Measurements from ENCODE around the gene SETD1A. TPM values are rescaled to one million over a fixed set of nuclear protein-coding genes. Genes with fewer than 3 reads are reported as not detected.
"Not testable (repeated sequence)": the region's sequence is repeated elsewhere in the genome, so short reads cannot be mapped to it uniquely, and the experiment has no call there.

Gene SETD1A
- total RNA-seq, 2 donors from 2014 or later = 10.0 to 29.1 TPM

DNA sequence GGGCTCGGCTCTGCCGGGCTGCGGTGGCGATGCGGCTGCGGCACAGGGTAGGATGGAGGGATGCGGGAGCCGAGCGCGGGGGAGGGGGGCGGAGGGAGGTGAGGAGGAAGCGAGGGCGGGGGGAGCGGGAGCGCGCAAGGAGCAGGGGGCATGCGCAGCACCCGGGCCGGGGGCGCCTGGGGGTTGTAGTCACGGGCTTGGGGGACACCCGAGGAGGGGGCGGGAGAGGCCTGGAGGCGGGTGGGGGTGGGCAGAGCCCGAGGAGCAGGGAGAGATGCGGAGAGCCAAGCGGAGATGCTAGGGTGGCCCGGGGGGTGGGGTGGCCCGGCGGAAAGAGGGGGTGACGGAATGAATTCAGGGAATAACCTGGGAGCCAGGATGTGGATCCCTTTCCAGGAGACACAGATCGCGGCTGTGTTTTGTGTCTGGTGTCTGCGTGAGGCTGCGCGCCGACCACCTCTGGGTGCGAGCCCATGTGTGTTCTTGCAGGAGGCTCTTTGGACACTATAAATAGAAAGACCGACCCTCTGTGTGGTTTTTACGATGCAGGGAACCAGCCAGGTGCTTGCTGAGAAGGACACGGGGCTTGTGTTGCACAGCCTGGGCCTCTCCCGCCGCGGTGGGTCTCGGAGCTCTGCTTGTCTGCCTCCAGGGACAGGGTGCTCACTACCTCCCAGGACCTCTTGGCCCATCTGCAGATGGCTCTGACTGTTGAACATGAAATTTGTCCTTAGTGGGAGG lies 53.2 kb downstream of the SETD1A start, which contains the start of gene STX1B:
TSS of gene STX1B (minus strand) at position 54 of the 741 bp plus-strand sequence. CDS start 242 bp downstream, outside the sequence.
- no peak within 1 kb of the TSS for H3K4me3 ChIP-seq
- no peak for TF ChIP-seq POLR2AphosphoS5 (IDR thresholded peaks at IDR 0.05)
- H3K4me1 ChIP-seq (replicated peaks) = no peaks in the 10 kb centered on the region
- 9% methylated on average over 29 of the region's 45 CpGs for WGBS
- H3K9me3 ChIP-seq = no peaks in the 10 kb centered on the region
- intact Hi-C loops (cut with DNase I) = no loop called here
- peaks cover 3% of the 10 kb centered on the region for H3K27me3 ChIP-seq (replicated peaks; ENCODE audit: insufficient read depth)
- no peaks in the 10 kb centered on the region for H3K36me3 ChIP-seq
- no peak for DNase-seq (ENCODE audit: low spot score)
- no peak within 1 kb of the TSS for H3K27ac ChIP-seq

DNA sequence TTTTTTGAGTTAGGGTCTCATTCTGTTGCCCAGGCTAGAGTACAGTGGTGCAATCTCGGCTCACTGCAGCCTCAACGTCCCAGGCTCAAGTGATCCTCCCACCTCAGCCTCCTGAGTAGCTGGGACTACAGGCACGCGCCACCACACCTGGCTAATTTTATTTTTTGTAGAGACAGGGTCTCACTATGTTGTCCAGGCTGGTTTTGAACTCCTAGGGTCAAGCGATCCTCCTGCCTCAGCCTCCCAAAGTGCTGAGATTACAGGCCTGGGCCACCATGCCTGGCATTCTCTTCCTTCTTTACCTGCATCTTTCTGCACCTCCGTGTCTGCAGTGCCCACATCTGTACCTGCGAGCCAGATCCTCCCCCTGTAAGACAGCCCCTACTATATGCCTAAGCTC lies 54.3 kb downstream of the SETD1A start:
- H3K9me3 ChIP-seq; H3K36me3 ChIP-seq; H3K27me3 ChIP-seq (replicated peaks; ENCODE audit: insufficient read depth); intact Hi-C loops (cut with DNase I); DNase-seq (ENCODE audit: low spot score); H3K4me3 ChIP-seq; H3K27ac ChIP-seq; H3K4me1 ChIP-seq (replicated peaks): not testable (repeated sequence)
- 78% methylated on average over 7 of the region's 7 CpGs for WGBS

DNA sequence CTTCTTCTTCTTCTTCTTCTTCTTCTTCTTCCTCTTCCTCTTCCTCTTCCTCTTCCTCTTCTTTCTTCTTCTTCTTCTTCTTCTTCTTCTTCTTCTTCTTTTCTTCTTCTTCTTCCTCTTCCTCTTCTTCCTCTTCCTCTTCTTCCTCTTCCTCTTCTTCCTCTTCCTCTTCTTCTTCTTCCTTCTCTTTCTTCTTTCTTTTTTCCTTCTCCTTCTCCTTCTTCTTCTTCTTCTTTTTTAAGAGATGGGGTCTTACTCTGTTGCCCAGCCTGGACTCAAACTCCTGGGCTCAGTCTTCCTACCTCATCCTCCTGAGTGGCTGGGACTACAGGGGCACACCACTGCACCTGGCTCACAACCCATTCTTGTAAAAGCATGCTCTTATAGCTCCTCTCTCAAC lies 55.7 kb downstream of the SETD1A start:
- intact Hi-C loops (cut with DNase I); H3K4me1 ChIP-seq (replicated peaks); H3K27ac ChIP-seq; H3K4me3 ChIP-seq; DNase-seq (ENCODE audit: low spot score); H3K9me3 ChIP-seq; H3K27me3 ChIP-seq (replicated peaks; ENCODE audit: insufficient read depth); H3K36me3 ChIP-seq: not testable (repeated sequence)

DNA sequence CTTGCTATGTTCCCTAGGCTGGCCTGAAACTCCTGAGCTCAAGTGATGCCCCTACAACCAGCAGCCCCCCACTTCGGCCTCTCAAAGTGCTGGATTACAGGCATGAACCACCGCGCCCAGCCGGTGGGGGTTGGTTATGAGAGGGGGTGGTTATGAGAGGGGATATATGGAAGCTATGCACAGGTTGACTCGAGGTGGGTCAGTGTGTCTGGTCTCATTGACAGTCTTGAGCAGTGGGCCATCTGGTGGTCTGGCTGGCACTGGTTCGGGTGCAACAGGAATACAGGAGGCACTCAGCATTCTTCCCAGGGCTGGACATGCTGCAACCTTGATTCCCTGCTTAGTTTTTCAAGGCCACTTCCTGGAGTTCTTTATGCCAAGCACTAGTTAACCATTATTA lies 58.5 kb downstream of the SETD1A start:
- H3K27me3 ChIP-seq (replicated peaks; ENCODE audit: insufficient read depth) = peaks cover 3% of the 10 kb centered on the region
- no peaks in the 10 kb centered on the region for H3K9me3 ChIP-seq
- WGBS = 59% methylated on average over 6 of the region's 6 CpGs
- no peak for DNase-seq (ENCODE audit: low spot score)
- TF ChIP-seq POLR2A (IDR thresholded peaks at IDR 0.05) (no peak), POLR2AphosphoS5 (IDR thresholded peaks at IDR 0.05) (no peak)
- TF ChIP-seq, protein P1, sequence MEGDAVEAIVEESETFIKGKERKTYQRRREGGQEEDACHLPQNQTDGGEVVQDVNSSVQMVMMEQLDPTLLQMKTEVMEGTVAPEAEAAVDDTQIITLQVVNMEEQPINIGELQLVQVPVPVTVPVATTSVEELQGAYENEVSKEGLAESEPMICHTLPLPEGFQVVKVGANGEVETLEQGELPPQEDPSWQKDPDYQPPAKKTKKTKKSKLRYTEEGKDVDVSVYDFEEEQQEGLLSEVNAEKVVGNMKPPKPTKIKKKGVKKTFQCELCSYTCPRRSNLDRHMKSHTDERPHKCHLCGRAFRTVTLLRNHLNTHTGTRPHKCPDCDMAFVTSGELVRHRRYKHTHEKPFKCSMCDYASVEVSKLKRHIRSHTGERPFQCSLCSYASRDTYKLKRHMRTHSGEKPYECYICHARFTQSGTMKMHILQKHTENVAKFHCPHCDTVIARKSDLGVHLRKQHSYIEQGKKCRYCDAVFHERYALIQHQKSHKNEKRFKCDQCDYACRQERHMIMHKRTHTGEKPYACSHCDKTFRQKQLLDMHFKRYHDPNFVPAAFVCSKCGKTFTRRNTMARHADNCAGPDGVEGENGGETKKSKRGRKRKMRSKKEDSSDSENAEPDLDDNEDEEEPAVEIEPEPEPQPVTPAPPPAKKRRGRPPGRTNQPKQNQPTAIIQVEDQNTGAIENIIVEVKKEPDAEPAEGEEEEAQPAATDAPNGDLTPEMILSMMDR (IDR thresholded peaks at IDR 0.05) = no peak
- H3K27ac ChIP-seq = no peak overlapping the region
- no peaks in the 10 kb centered on the region for H3K4me1 ChIP-seq (replicated peaks)
- H3K36me3 ChIP-seq = no peaks in the 10 kb centered on the region
- no peak overlapping the region for H3K4me3 ChIP-seq
- intact Hi-C loops (cut with DNase I) = no loop called here

DNA sequence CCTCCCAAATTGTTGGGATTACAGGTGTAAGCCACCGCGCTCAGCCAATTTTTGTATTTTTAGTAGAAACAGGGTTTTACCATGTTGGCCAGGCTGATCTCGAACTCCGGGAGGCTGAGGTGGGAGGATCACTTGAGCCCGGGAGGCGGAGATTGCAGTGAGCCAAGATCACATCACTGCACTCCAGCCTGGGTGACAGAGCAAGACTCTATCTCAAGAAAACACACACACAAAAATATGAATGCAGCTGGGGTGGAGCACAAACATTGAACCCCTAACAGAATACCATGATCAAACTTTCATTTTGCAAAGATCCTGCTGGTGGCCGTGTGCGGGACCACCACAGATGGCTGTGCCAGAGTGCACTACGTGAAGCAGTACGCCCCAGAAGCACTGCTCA lies 60.2 kb downstream of the SETD1A start:
- H3K36me3 ChIP-seq; DNase-seq (ENCODE audit: low spot score); H3K4me3 ChIP-seq; H3K27ac ChIP-seq; H3K27me3 ChIP-seq (replicated peaks; ENCODE audit: insufficient read depth); H3K9me3 ChIP-seq; intact Hi-C loops (cut with DNase I); H3K4me1 ChIP-seq (replicated peaks): not testable (repeated sequence)
- WGBS = 89% methylated on average over 10 of the region's 10 CpGs

DNA sequence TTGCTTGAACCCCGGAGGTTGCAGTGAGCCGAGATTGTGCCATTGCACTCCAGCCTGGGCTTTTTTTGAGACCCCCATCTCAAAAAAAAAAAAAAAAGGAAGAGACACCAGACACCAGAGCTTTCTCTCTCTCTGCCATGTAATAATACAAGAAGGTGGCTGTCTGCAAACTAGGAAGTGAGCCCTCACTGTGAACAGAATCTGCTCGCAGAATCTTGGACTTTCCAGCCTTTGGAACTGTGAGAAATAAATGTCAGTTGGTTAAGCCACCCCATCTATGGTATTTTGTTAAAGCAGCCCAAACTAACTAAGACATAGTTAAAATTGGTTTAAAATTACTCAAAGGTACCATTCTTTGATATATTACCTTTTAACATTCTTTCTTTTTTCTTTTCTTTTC lies 63.0 kb downstream of the SETD1A start:
- 97% methylated on average over 3 of the region's 3 CpGs for WGBS
- TF ChIP-seq POLR2AphosphoS5 (IDR thresholded peaks at IDR 0.05) (no peak), POLR2A (IDR thresholded peaks at IDR 0.05) (no peak)
- TF ChIP-seq, protein P1 (IDR thresholded peaks at IDR 0.05) = no peak
- no peak for DNase-seq (ENCODE audit: low spot score)
- H3K27me3 ChIP-seq (replicated peaks; ENCODE audit: insufficient read depth) = no peaks in the 10 kb centered on the region
- intact Hi-C loops (cut with DNase I) = no loop called here
- H3K4me3 ChIP-seq = no peak overlapping the region
- no peaks in the 10 kb centered on the region for H3K9me3 ChIP-seq
- H3K27ac ChIP-seq = no peak overlapping the region
- no peaks in the 10 kb centered on the region for H3K4me1 ChIP-seq (replicated peaks)
- H3K36me3 ChIP-seq = no peaks in the 10 kb centered on the region

DNA sequence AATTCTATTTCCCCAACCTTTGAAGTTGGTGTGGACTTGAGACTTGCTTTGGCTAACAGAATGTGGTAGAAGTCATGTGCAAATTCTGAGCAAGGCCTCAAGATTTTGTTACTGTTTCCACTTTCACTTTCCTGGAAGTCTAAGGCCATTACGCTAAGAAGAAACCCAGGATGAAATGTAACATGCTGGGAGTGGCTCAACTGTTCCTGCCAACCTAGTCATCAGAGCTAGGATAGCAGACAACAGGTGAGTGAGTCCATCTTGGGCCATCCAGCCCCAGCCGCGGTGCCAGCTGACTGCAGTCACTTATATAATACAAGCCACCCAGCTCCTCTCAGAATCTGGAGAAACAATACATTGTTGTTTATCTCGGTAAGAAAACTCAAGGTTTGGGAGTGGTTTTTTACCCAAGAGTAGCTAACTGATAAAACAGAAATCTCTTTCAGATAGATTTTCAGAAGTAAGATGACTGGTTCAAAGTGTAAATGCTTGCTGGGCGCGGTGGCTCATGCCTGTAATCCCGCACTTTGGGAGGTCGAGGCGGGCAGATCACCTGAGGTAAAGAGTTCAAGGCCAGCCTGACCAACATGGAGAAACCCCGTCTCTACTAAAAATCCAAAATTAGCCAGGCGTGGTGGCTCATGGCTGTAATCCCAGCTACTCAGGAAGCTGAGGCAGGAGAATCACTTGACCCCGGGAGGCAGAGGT lies 65.1 kb downstream of the SETD1A start:
- no peak for DNase-seq (ENCODE audit: low spot score)
- Histone ChIP-seq H3K36me3 (no peaks in the 10 kb centered on the region), H3K4me3 (no peak overlapping the region), H3K4me1 (replicated peaks) (no peaks in the 10 kb centered on the region), H3K27ac (no peak overlapping the region), H3K9me3 (no peaks in the 10 kb centered on the region), H3K27me3 (replicated peaks; ENCODE audit: insufficient read depth) (no peaks in the 10 kb centered on the region)
- intact Hi-C loops (cut with DNase I) = no loop called here
- TF ChIP-seq, protein P1 (IDR thresholded peaks at IDR 0.05) = no peak
- TF ChIP-seq POLR2AphosphoS5 (IDR thresholded peaks at IDR 0.05) (no peak), POLR2A (IDR thresholded peaks at IDR 0.05) (no peak)
- 83% methylated on average over 12 of the region's 12 CpGs for WGBS
